Measurements from ENCODE around the gene SCGB2B2. TPM values are rescaled to one million over a fixed set of nuclear protein-coding genes. Genes with fewer than 3 reads are reported as not detected.

Gene SCGB2B2
- total RNA-seq, 3 donors from 2014 or later: 0.80 to 5.6 (median 0.98) TPM

DNA sequence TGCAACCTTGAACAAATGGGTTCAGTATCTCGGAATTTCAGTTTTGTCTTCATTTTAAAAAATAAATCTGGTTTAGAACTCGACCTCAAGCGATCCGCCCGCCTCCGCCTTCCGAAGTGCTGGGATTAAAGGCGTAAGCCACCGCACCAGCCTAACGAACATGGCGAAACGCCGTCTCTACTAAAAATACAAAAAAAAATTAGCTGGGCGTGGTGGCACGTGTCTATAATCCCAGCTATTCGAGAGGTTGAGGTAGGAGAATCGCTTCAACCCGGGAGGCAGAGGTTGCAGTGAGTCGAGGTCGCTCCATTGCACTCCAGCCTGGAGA is 1.1 kb upstream of the SCGB2B2 start:
- H3K4me3 ChIP-seq: peak overlapping the region; percentile 71 to 82 (median 74)
- peaks cover 15 to 34% of the 10 kb centered on the region in 2 donors for H3K9me3 ChIP-seq
- intact Hi-C loops (cut with DNase I; ENCODE audit: low total_unique reads): no loop called here
- H3K36me3 ChIP-seq: peaks cover 6% of the 10 kb centered on the region
- TF ChIP-seq POLR2A (IDR thresholded peaks at IDR 0.05): no peak
- no peak for TF ChIP-seq POLR2AphosphoS5 (IDR thresholded peaks at IDR 0.05)
- TF ChIP-seq, protein P1, sequence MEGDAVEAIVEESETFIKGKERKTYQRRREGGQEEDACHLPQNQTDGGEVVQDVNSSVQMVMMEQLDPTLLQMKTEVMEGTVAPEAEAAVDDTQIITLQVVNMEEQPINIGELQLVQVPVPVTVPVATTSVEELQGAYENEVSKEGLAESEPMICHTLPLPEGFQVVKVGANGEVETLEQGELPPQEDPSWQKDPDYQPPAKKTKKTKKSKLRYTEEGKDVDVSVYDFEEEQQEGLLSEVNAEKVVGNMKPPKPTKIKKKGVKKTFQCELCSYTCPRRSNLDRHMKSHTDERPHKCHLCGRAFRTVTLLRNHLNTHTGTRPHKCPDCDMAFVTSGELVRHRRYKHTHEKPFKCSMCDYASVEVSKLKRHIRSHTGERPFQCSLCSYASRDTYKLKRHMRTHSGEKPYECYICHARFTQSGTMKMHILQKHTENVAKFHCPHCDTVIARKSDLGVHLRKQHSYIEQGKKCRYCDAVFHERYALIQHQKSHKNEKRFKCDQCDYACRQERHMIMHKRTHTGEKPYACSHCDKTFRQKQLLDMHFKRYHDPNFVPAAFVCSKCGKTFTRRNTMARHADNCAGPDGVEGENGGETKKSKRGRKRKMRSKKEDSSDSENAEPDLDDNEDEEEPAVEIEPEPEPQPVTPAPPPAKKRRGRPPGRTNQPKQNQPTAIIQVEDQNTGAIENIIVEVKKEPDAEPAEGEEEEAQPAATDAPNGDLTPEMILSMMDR (IDR thresholded peaks at IDR 0.05): no peak
- peaks cover 0 to 7% of the 10 kb centered on the region in 2 donors for H3K4me1 ChIP-seq
- H3K27me3 ChIP-seq: no peaks in the 10 kb centered on the region
- no peak for DNase-seq (ENCODE audit: low spot score in 2 of 2)
- H3K27ac ChIP-seq: peak overlapping the region; percentile 97 to 99

DNA sequence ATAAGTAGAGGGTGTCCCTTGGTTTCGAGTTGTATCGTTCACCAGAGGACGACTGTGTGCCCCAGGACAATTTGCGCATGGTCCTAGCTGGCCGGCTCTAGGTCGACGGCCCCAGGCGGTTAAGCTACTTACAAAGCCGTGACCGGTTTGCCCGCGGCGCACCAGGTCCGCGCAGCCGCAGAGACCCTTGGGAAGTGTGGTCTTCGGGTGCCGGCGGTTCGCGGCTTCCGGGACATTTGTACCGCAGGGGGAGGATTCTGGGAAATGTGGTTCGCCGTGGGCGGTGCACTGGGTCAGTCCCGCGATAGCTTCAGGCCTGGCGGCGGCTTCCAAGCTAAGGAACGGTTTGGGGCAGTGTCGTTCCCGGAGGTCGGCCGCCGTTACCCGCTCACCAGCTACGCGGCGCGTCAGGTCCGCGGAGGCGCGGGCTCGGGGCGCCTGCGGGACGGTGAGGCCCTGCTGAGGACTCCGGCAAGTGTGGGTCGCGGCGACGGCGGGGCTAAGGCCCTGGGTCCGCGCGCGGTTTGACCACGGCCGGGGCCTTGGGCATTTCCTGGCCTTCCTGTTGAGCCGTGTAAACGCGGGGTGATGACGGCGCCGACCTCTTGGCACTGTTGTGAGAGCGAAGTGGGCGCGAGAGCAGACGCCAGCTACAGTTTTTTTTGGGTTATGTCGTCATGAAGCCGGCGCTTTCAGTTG is 576 bp upstream of the SCGB2B2 start, which contains the start of gene ZNF302:
ZNF302 (plus strand) TSS at position 293 of the 699 bp plus-strand sequence. CDS start 1,127 bp downstream, outside the sequence.
- Histone ChIP-seq H3K4me3 (peak within 1 kb of the TSS; percentile 71 to 82 (median 74)), H3K36me3 (peaks cover 6% of the 10 kb centered on the region), H3K9me3 (peaks cover 15 to 29% of the 10 kb centered on the region in 2 donors), H3K4me1 (peaks cover 0 to 7% of the 10 kb centered on the region in 2 donors), H3K27me3 (no peaks in the 10 kb centered on the region), H3K27ac (peak within 1 kb of the TSS; percentile 97 to 99)
- intact Hi-C loops (cut with DNase I; ENCODE audit: low total_unique reads): no loop called here
- TF ChIP-seq, protein P1 (IDR thresholded peaks at IDR 0.05): no peak
- TF ChIP-seq POLR2A (IDR thresholded peaks at IDR 0.05) (peak; percentile 65), POLR2AphosphoS5 (IDR thresholded peaks at IDR 0.05) (peak; percentile 90 to 94 (median 91))
- peak; percentile 95 to 96 for DNase-seq (ENCODE audit: low spot score in 2 of 2)

DNA sequence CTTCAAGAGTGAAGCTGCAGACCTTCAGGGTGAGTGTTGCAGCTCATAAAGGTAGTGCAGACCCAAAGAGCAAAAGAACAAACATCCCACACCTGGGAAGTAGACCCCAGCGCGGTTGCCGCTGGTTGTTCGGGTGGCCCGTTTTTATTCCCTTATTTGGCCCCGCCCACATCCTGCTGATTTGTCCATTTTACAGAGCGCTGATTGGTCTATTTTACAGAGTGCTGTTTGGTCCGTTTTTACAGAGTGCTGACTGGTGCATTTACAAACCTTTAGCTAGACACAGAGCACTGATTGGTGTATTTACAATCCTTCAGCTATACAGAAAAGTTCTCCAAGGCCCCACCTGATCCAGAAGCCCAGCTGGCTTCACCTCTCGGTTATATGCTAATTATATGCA is 1.0 kb downstream of the SCGB2B2 start:
- intact Hi-C loops (cut with DNase I; ENCODE audit: low total_unique reads): no loop called here
- no peak overlapping the region for H3K27ac ChIP-seq

DNA sequence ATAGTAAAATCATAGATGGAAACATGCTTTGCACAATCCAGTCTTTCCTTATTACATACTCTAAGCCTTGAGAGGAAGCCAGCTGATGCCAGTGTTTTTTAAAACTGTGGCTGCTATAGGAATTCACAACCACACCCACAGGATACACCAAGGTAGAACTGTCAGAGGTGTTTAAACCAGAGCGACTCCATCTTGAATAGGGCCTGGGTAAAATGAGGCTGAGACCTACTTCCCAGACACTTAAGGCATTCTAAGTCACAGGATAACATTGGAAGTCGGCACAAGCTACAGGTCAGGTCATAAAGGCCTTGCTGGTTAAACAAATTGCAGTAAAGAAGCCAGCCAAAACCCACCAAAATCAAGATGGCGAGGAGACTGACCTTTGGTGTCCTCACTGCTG is 1.7 kb downstream of the SCGB2B2 start:
- H3K27me3 ChIP-seq: no peaks in the 10 kb centered on the region
- intact Hi-C loops (cut with DNase I; ENCODE audit: low total_unique reads): no loop called here
- peaks cover 0 to 7% of the 10 kb centered on the region in 2 donors for H3K4me1 ChIP-seq
- DNase-seq (ENCODE audit: low spot score in 2 of 2): no peak
- no peak overlapping the region for H3K27ac ChIP-seq
- peaks cover 7 to 12% of the 10 kb centered on the region in 2 donors for H3K9me3 ChIP-seq
- no peak overlapping the region for H3K4me3 ChIP-seq
- TF ChIP-seq POLR2AphosphoS5 (IDR thresholded peaks at IDR 0.05): no peak
- TF ChIP-seq, protein P1 (IDR thresholded peaks at IDR 0.05): no peak
- no peak for TF ChIP-seq POLR2A (IDR thresholded peaks at IDR 0.05)
- H3K36me3 ChIP-seq: no peaks in the 10 kb centered on the region

More for the DNA sequence above, 1.0 kb downstream of the SCGB2B2 start:
- Histone ChIP-seq H3K4me1 (peaks cover 0 to 7% of the 10 kb centered on the region in 2 donors), H3K4me3 (no peak overlapping the region), H3K9me3 (peaks cover 7 to 13% of the 10 kb centered on the region in 2 donors), H3K27me3 (no peaks in the 10 kb centered on the region), H3K36me3 (no peaks in the 10 kb centered on the region)
- DNase-seq (ENCODE audit: low spot score in 2 of 2): no peak
- TF ChIP-seq POLR2A (IDR thresholded peaks at IDR 0.05) (no peak), POLR2AphosphoS5 (IDR thresholded peaks at IDR 0.05) (no peak)
- TF ChIP-seq, protein P1 (IDR thresholded peaks at IDR 0.05): no peak

DNA sequence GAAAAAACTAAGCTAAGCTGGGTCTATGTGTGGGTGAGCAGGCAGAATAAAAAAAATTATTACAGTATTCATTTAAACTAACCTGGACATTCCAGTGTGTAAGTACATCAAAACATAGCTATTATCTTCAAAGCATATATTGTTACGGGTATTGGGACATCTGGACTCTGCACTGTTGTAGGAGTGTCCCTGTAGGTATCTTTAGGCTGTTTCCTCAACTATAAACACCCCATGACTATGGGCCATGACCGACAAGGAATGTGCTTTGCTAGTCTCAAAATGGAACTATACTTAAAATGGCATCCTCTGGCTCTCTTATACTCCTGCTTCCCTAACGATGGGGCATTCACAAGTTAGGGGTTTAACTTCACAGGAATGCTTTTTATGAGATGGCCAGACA is 3.4 kb downstream of the SCGB2B2 start:
- TF ChIP-seq POLR2A (IDR thresholded peaks at IDR 0.05) (no peak), POLR2AphosphoS5 (IDR thresholded peaks at IDR 0.05) (no peak)
- TF ChIP-seq, protein P1 (IDR thresholded peaks at IDR 0.05): no peak
- Histone ChIP-seq H3K9me3 (peaks cover 0 to 1% of the 10 kb centered on the region in 2 donors), H3K27ac (no peak overlapping the region), H3K4me1 (peaks cover 0 to 3% of the 10 kb centered on the region in 2 donors), H3K27me3 (no peaks in the 10 kb centered on the region), H3K4me3 (no peak overlapping the region), H3K36me3 (no peaks in the 10 kb centered on the region)
- DNase-seq (ENCODE audit: low spot score in 2 of 2): no peak
- intact Hi-C loops (cut with DNase I; ENCODE audit: low total_unique reads): no loop called here
